GM12891 (cell line): ENCODE measurements around the gene B3GNT8.

ENCODE experiments used
- POLR2A ChIP-seq: IDR thresholded peaks from 2 replicates; pipeline ENCODE4 v1.6.1; 2011; ENCODE audit warnings: low read depth, low read length, control low read depth
- POLR2AphosphoS5 ChIP-seq: IDR thresholded peaks from 2 replicates; pipeline ENCODE4 v1.6.1; 2011; ENCODE audit warnings: low read depth, low read length, control low read depth

DNA sequence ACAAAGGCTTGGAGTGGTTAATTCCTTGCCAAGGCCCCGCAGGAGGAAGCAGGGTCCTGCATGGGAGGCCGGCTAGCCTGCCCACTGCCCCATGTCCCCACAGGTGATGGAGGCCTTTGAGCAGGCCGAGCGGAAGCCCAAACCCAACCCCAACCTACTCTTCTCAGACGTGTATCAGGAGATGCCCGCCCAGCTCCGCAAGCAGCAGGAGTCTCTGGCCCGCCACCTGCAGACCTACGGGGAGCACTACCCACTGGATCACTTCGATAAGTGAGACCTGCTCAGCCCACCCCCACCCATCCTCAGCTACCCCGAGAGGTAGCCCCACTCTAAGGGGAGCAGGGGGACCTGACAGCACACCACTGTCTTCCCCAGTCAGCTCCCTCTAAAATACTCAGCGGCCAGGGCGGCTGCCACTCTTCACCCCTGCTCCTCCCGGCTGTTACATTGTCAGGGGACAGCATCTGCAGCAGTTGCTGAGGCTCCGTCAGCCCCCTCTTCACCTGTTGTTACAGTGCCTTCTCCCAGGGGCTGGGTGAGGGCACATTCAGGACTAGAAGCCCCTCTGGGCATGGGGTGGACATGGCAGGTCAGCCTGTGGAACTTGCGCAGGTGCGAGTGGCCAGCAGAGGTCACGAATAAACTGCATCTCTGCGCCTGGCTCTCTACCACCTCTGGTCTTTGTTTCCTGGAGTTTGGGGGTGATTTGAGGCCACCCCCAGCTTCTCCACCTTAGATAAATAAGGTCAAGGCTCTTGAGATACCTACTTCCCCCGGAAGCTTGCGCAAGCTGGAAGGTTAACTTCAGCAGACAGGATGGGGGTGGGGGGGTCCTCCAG, 2.6 kb downstream of the B3GNT8 start:
- TF ChIP-seq POLR2A, result no peak
- no peak for TF ChIP-seq POLR2AphosphoS5
